Activated naive CD8-positive, alpha-beta T cell treated with anti-CD3 and anti-CD28 coated beads, Interleukin-2, amount 50 U/mL, for 24 hours (primary cell): ENCODE data around the gene NYAP2.

Experiments used
- ATAC-seq: fragments of 150-1000 bp; cut with Tn5 transposase; one replicate; pipeline ENCODE4 v1.10.0; 2021
- DNase-seq: peaks from one replicate; pipeline ENCODE4 v3.0.0; 2021
- H3K27ac Mint-ChIP-seq: one replicate; pipeline ENCODE4 v1.8.0; 2021; ENCODE audit warnings: mild to moderate bottlenecking, mixed read lengths
- H3K27me3 Mint-ChIP-seq: one replicate; pipeline ENCODE4 v1.8.0; 2021; ENCODE audit warnings: mixed read lengths
- H3K36me3 Mint-ChIP-seq: one replicate; pipeline ENCODE4 v1.8.0; 2021; ENCODE audit warnings: low read depth, mixed read lengths
- H3K4me1 Mint-ChIP-seq: one replicate; pipeline ENCODE4 v1.8.0; 2021; ENCODE audit warnings: mixed read lengths
- H3K4me3 Mint-ChIP-seq: one replicate; pipeline ENCODE4 v1.8.0; 2021; ENCODE audit warnings: mild to moderate bottlenecking, moderate library complexity, mixed read lengths
- H3K9me3 Mint-ChIP-seq: one replicate; pipeline ENCODE4 v1.8.0; 2021; ENCODE audit warnings: mixed read lengths

NYAP2 gene

GRCh38 chr2:225414902-225415301, 15.4 kb downstream of the NYAP2 start:
- H3K27ac Mint-ChIP-seq: no peak overlapping the region
- H3K27me3 Mint-ChIP-seq: peaks cover 2% of the 10 kb centered on the region
- DNase-seq (no peak), ATAC-seq (no peak)
- no peaks in the 10 kb centered on the region for H3K36me3 Mint-ChIP-seq
- no peaks in the 10 kb centered on the region for H3K4me1 Mint-ChIP-seq
- H3K4me3 Mint-ChIP-seq: no peak overlapping the region
- no peaks in the 10 kb centered on the region for H3K9me3 Mint-ChIP-seq

- no peak overlapping the region for H3K27ac Mint-ChIP-seq
- H3K4me1 Mint-ChIP-seq: no peaks in the 10 kb centered on the region
- no peaks in the 10 kb centered on the region for H3K9me3 Mint-ChIP-seq
- no peak for ATAC-seq
- no peak overlapping the region for H3K4me3 Mint-ChIP-seq
- no peaks in the 10 kb centered on the region for H3K36me3 Mint-ChIP-seq
- DNase-seq: no peak
- H3K27me3 Mint-ChIP-seq: peaks cover 2% of the 10 kb centered on the region
Measured at GRCh38 chr2:225415341-225415740, 15.8 kb downstream of the NYAP2 start.

- Mint-ChIP-seq H3K36me3 (no peaks in the 10 kb centered on the region), H3K9me3 (no peaks in the 10 kb centered on the region), H3K27ac (no peak overlapping the region), H3K4me1 (no peaks in the 10 kb centered on the region), H3K27me3 (peaks cover 2% of the 10 kb centered on the region), H3K4me3 (no peak overlapping the region)
- ATAC-seq: no peak
- no peak for DNase-seq
Measured at GRCh38 chr2:225415792-225416191, 16.3 kb downstream of the NYAP2 start.

- Mint-ChIP-seq H3K27me3 (no peaks in the 10 kb centered on the region), H3K36me3 (no peaks in the 10 kb centered on the region), H3K27ac (no peak overlapping the region), H3K9me3 (no peaks in the 10 kb centered on the region), H3K4me3 (no peak overlapping the region), H3K4me1 (no peaks in the 10 kb centered on the region)
- DNase-seq (no peak), ATAC-seq (no peak)
Measured at GRCh38 chr2:225416616-225417367, 17.3 kb downstream of the NYAP2 start.

GRCh38 chr2:225419033-225419432, 19.5 kb downstream of the NYAP2 start:
- ATAC-seq (no peak), DNase-seq (no peak)
- no peaks in the 10 kb centered on the region for H3K36me3 Mint-ChIP-seq
- no peaks in the 10 kb centered on the region for H3K4me1 Mint-ChIP-seq
- H3K4me3 Mint-ChIP-seq: no peak overlapping the region
- H3K27ac Mint-ChIP-seq: no peak overlapping the region
- no peaks in the 10 kb centered on the region for H3K27me3 Mint-ChIP-seq
- no peaks in the 10 kb centered on the region for H3K9me3 Mint-ChIP-seq

- peaks cover 2% of the 10 kb centered on the region for H3K27me3 Mint-ChIP-seq
- no peaks in the 10 kb centered on the region for H3K9me3 Mint-ChIP-seq
- H3K27ac Mint-ChIP-seq: no peak overlapping the region
- ATAC-seq: no peak
- no peaks in the 10 kb centered on the region for H3K4me1 Mint-ChIP-seq
- no peaks in the 10 kb centered on the region for H3K36me3 Mint-ChIP-seq
- DNase-seq: no peak
- H3K4me3 Mint-ChIP-seq: no peak overlapping the region
Measured at GRCh38 chr2:225422145-225422544, 22.6 kb downstream of the NYAP2 start.

- DNase-seq: no peak
- Mint-ChIP-seq H3K9me3 (no peaks in the 10 kb centered on the region), H3K27ac (no peak overlapping the region), H3K36me3 (no peaks in the 10 kb centered on the region), H3K4me1 (no peaks in the 10 kb centered on the region), H3K4me3 (no peak overlapping the region), H3K27me3 (peaks cover 4% of the 10 kb centered on the region)
- no peak for ATAC-seq
Measured at GRCh38 chr2:225425284-225425683, 25.8 kb downstream of the NYAP2 start.

- H3K4me3 Mint-ChIP-seq: no peak overlapping the region
- H3K27ac Mint-ChIP-seq: no peak overlapping the region
- ATAC-seq (no peak), DNase-seq (no peak)
- H3K27me3 Mint-ChIP-seq: peaks cover 4% of the 10 kb centered on the region
- no peaks in the 10 kb centered on the region for H3K4me1 Mint-ChIP-seq
- no peaks in the 10 kb centered on the region for H3K36me3 Mint-ChIP-seq
- no peaks in the 10 kb centered on the region for H3K9me3 Mint-ChIP-seq
Measured at GRCh38 chr2:225428360-225428759, 28.9 kb downstream of the NYAP2 start.

GRCh38 chr2:225429717-225430116, 30.2 kb downstream of the NYAP2 start:
- H3K36me3 Mint-ChIP-seq: no peaks in the 10 kb centered on the region
- H3K4me3 Mint-ChIP-seq: no peak overlapping the region
- no peak for DNase-seq
- peaks cover 4% of the 10 kb centered on the region for H3K27me3 Mint-ChIP-seq
- no peaks in the 10 kb centered on the region for H3K9me3 Mint-ChIP-seq
- H3K4me1 Mint-ChIP-seq: no peaks in the 10 kb centered on the region
- ATAC-seq: no peak
- H3K27ac Mint-ChIP-seq: no peak overlapping the region

- H3K9me3 Mint-ChIP-seq: no peaks in the 10 kb centered on the region
- H3K27ac Mint-ChIP-seq: no peak overlapping the region
- H3K27me3 Mint-ChIP-seq: peaks cover 3% of the 10 kb centered on the region
- H3K4me3 Mint-ChIP-seq: no peak overlapping the region
- no peaks in the 10 kb centered on the region for H3K4me1 Mint-ChIP-seq
- H3K36me3 Mint-ChIP-seq: no peaks in the 10 kb centered on the region
- no peak for ATAC-seq
- no peak for DNase-seq
Measured at GRCh38 chr2:225431105-225431863, 31.8 kb downstream of the NYAP2 start.

- no peak overlapping the region for H3K27ac Mint-ChIP-seq
- no peaks in the 10 kb centered on the region for H3K4me1 Mint-ChIP-seq
- peaks cover 6% of the 10 kb centered on the region for H3K27me3 Mint-ChIP-seq
- H3K4me3 Mint-ChIP-seq: no peak overlapping the region
- ATAC-seq: no peak
- no peaks in the 10 kb centered on the region for H3K36me3 Mint-ChIP-seq
- no peaks in the 10 kb centered on the region for H3K9me3 Mint-ChIP-seq
- DNase-seq: no peak
Measured at GRCh38 chr2:225434014-225434413, 34.5 kb downstream of the NYAP2 start.

- no peak for DNase-seq
- Mint-ChIP-seq H3K27me3 (peaks cover 11% of the 10 kb centered on the region), H3K9me3 (no peaks in the 10 kb centered on the region), H3K36me3 (no peaks in the 10 kb centered on the region), H3K4me3 (no peak overlapping the region), H3K4me1 (no peaks in the 10 kb centered on the region), H3K27ac (no peak overlapping the region)
- no peak for ATAC-seq
Measured at GRCh38 chr2:225437319-225437718, 37.8 kb downstream of the NYAP2 start.

- no peaks in the 10 kb centered on the region for H3K9me3 Mint-ChIP-seq
- H3K27ac Mint-ChIP-seq: no peak overlapping the region
- no peak for ATAC-seq
- H3K27me3 Mint-ChIP-seq: peaks cover 11% of the 10 kb centered on the region
- H3K4me1 Mint-ChIP-seq: no peaks in the 10 kb centered on the region
- no peaks in the 10 kb centered on the region for H3K36me3 Mint-ChIP-seq
- H3K4me3 Mint-ChIP-seq: no peak overlapping the region
- DNase-seq: no peak
Measured at GRCh38 chr2:225438248-225438647, 38.7 kb downstream of the NYAP2 start.

GRCh38 chr2:225452677-225453076, 53.2 kb downstream of the NYAP2 start:
- Mint-ChIP-seq H3K9me3 (no peaks in the 10 kb centered on the region), H3K27me3 (peaks cover 4% of the 10 kb centered on the region)
- ATAC-seq: no peak

GRCh38 chr2:225454412-225454811, 54.9 kb downstream of the NYAP2 start:
- Mint-ChIP-seq H3K27me3 (peaks cover 4% of the 10 kb centered on the region), H3K4me1 (no peaks in the 10 kb centered on the region), H3K4me3 (no peak overlapping the region), H3K36me3 (no peaks in the 10 kb centered on the region), H3K27ac (no peak overlapping the region), H3K9me3 (no peaks in the 10 kb centered on the region)
- ATAC-seq (no peak), DNase-seq (no peak)

More at GRCh38 chr2:225452677-225453076, 53.2 kb downstream of the NYAP2 start:
- H3K4me3 Mint-ChIP-seq: no peak overlapping the region
- no peaks in the 10 kb centered on the region for H3K36me3 Mint-ChIP-seq
- DNase-seq: no peak
- H3K4me1 Mint-ChIP-seq: no peaks in the 10 kb centered on the region
- H3K27ac Mint-ChIP-seq: no peak overlapping the region
